ENCODE measurements around the gene HPCAL1. TPM values are rescaled to one million over a fixed set of nuclear protein-coding genes. Genes with fewer than 3 reads are reported as not detected.

The HPCAL1 gene
- total RNA-seq, 2 donors from 2014 or later: 64.5 to 85.7 TPM

DNA sequence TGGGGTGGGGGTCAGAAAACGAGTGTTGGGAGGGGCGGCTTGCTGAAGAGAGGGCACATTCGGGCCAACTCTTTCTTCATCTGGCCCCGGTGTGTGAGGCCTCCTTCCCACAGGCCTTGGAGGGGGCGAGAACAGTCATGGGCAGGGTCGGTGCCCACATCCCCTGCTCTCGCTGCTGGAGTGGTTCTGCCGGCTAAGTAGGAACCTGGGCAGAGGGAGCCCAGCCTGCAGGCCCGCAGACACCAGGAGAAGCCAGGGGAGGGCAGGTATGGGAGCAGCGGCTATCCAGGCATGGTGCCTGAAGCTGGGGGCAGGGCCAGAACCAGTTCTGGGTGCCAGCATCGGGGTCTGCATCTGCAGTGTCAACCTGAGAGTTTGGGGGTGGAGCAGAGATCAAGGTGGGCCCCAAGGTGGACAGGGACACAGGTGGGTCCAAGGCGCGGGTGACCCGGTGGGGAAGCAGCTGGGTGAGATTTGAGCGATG lies 46.6 kb upstream of the HPCAL1 start:
- Histone ChIP-seq H3K9ac (ENCODE audit: low read depth in 2 of 2, low read length in 2 of 2) (no peak overlapping the region), H3K4me1 (no peaks in the 10 kb centered on the region), H3K36me3 (no peaks in the 10 kb centered on the region), H3K4me3 (no peak overlapping the region), H3K9me3 (no peaks in the 10 kb centered on the region), H3K27me3 (no peaks in the 10 kb centered on the region), H3K27ac (no peak overlapping the region)
- intact Hi-C loops (cut with DNase I): no loop called here
- TF ChIP-seq, protein P1, sequence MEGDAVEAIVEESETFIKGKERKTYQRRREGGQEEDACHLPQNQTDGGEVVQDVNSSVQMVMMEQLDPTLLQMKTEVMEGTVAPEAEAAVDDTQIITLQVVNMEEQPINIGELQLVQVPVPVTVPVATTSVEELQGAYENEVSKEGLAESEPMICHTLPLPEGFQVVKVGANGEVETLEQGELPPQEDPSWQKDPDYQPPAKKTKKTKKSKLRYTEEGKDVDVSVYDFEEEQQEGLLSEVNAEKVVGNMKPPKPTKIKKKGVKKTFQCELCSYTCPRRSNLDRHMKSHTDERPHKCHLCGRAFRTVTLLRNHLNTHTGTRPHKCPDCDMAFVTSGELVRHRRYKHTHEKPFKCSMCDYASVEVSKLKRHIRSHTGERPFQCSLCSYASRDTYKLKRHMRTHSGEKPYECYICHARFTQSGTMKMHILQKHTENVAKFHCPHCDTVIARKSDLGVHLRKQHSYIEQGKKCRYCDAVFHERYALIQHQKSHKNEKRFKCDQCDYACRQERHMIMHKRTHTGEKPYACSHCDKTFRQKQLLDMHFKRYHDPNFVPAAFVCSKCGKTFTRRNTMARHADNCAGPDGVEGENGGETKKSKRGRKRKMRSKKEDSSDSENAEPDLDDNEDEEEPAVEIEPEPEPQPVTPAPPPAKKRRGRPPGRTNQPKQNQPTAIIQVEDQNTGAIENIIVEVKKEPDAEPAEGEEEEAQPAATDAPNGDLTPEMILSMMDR (IDR thresholded peaks at IDR 0.05): no peak
- DNase-seq: no peak

DNA sequence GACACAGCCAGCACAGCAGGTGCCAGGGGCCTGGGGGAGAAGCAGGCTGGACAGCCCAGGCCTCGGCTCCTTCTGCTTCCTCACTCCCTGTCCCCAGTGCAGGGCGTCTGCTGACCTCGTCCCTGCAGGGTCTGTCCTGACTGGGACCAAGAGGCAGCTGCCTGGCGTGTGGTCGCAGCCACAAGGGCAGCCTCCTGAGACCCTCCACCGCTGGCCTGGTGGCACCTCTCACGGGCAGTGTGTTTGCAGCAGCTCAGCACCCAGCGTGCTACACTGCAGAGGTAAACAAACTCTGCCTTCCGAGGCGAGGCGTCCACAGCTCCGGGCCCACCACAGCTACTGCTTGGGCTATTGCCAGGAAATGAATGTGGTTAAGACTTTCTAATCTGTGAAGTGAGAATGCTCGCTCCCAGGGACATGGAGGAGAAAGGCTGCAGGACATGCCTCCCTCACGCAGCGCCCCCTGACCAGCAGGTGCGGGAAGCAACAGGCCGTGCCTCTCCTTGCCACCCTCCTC lies 46.1 kb upstream of the HPCAL1 start:
- no peak overlapping the region for H3K27ac ChIP-seq
- H3K4me1 ChIP-seq: no peaks in the 10 kb centered on the region
- H3K36me3 ChIP-seq: no peaks in the 10 kb centered on the region
- TF ChIP-seq, protein P1 (IDR thresholded peaks at IDR 0.05): no peak
- H3K9me3 ChIP-seq: no peaks in the 10 kb centered on the region
- intact Hi-C loops (cut with DNase I): no loop called here
- no peaks in the 10 kb centered on the region for H3K27me3 ChIP-seq
- H3K9ac ChIP-seq (ENCODE audit: low read depth in 2 of 2, low read length in 2 of 2): no peak overlapping the region
- no peak overlapping the region for H3K4me3 ChIP-seq
- no peak for DNase-seq

DNA sequence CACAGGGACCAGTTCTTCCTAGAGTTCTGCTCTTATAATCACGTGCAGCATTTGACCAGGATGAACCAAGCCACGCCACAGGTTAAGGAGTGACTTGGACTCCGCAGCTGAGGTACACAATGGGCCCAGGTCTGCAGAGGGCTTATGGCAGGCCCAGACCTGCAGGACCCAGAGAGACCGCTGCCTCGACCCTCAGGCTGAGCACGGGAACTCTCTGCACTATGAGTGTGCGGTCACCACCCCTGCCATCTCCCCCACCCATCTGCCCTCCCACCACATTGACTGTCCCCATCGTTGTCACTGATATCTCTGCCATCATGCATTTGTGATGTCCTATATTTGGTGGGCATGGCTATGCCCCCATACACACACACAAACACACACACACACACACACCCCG lies 45.7 kb upstream of the HPCAL1 start:
- intact Hi-C loops (cut with DNase I): no loop called here
- DNase-seq: no peak
- TF ChIP-seq, protein P1 (IDR thresholded peaks at IDR 0.05): no peak
- Histone ChIP-seq H3K27me3 (no peaks in the 10 kb centered on the region), H3K9ac (ENCODE audit: low read depth in 2 of 2, low read length in 2 of 2) (no peak overlapping the region), H3K4me3 (no peak overlapping the region), H3K4me1 (no peaks in the 10 kb centered on the region), H3K9me3 (no peaks in the 10 kb centered on the region), H3K27ac (no peak overlapping the region), H3K36me3 (no peaks in the 10 kb centered on the region)

DNA sequence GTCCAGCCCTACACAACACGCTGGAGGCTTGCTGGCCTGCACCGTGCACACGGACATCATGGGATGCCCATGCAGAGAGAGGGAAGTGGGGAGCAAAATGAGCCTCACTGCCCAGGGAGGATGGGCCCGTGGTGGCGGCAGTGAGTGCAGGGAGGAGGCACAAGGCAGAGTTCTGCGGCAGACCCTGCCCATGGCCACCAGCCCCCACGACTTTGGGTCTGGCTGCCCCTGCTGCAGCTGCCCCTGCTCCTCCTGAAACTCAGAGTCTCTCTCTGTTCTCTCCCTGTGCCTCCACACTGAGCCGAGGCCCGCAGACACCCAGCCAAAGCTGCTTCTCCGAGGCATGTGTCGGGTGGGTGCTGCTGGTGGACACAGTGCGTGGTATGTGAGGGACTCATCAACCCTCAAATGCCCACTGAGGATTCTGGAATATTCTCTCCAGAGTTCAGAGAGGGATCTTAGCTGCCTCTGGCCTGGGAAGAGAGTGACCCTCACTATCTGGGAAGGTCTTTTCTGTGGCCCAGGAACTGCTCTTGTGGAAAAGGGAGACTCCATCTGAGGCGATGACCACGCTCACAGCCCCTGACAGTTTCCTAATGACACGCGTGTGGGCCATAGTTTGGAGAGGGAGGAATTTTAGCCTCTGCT lies 45.1 kb upstream of the HPCAL1 start:
- H3K36me3 ChIP-seq: no peaks in the 10 kb centered on the region
- no peaks in the 10 kb centered on the region for H3K9me3 ChIP-seq
- no peak overlapping the region for H3K4me3 ChIP-seq
- no peaks in the 10 kb centered on the region for H3K27me3 ChIP-seq
- TF ChIP-seq, protein P1 (IDR thresholded peaks at IDR 0.05): no peak
- H3K9ac ChIP-seq (ENCODE audit: low read depth in 2 of 2, low read length in 2 of 2): no peak overlapping the region
- intact Hi-C loops (cut with DNase I): no loop called here
- no peak for DNase-seq
- H3K4me1 ChIP-seq: no peaks in the 10 kb centered on the region
- H3K27ac ChIP-seq: no peak overlapping the region

DNA sequence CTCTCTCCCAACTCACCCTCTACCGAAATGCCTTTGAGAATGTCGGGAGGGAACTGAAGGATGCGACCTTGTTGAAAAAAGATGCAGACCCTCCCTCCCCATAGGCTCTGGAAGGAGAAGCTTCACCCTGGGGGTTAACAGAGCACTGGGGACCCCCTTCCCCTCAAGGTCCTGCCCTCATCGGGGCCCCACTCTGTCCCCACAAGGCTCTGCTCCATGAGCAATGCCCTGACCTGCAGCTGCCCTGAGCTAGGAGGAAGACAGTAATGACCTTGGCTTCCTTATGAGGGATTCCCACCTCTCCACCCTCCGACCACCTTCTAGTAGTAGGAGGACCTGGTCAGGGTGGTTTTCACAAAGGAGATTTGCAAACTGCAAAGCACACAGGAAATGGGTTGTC lies 44.4 kb upstream of the HPCAL1 start:
- H3K27me3 ChIP-seq: no peaks in the 10 kb centered on the region
- no peak overlapping the region for H3K4me3 ChIP-seq
- intact Hi-C loops (cut with DNase I): no loop called here
- H3K9ac ChIP-seq (ENCODE audit: low read depth in 2 of 2, low read length in 2 of 2): no peak overlapping the region
- H3K27ac ChIP-seq: no peak overlapping the region
- H3K36me3 ChIP-seq: no peaks in the 10 kb centered on the region
- no peaks in the 10 kb centered on the region for H3K9me3 ChIP-seq
- TF ChIP-seq, protein P1 (IDR thresholded peaks at IDR 0.05): no peak
- H3K4me1 ChIP-seq: no peaks in the 10 kb centered on the region
- no peak for DNase-seq
